ENCODE data around the gene SMIM24. TPM values are rescaled to one million over a fixed set of nuclear protein-coding genes. Genes with fewer than 3 reads are reported as not detected.
A peak's percentile ranks its signal among the peaks of the same experiment; 100 is the strongest.
"Not testable (repeated sequence)": the region's sequence is repeated elsewhere in the genome, so short reads cannot be mapped to it uniquely, and the experiment has no call there.

SMIM24 gene
- total and polyA plus RNA-seq, 4 donors = 0.10 to 0.22 (median 0.15) TPM; not detected in 1

DNA sequence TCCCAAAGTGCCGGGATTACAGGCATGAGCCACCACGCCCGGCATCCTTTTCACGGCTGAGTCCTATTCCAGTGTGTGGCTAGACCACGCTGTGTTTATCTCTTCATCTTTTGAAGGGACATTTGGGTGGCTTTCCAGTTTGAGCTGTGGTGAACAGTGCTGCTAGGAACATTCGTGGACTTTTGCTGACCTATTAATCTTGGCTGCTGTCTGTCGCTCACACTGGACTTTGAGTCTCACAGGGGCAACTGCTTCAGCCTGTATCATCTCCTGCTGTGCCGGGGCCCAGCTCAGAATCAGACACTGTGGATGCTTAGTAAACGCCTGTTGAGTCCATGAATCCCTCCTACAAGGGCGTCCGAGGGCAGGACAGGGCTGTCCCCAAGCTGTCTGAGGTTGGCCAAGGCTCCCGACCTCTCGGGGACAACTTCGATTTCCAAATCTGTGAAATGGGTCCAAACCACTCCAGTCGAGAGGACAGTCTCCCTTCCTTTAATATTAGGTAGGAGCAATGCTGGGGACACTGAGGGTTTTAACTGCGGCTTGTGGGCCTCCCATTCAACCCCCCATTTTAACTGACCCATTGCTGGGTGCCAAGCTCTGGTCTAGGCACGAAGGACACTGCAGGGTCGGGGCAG, 48.4 kb downstream of the SMIM24 start:
- DNase-seq (no peak), ATAC-seq (ENCODE audit: insufficient read depth, low FRiP score) (no peak)
- H3K4me3 ChIP-seq = no peak overlapping the region
- TF ChIP-seq, protein P1, sequence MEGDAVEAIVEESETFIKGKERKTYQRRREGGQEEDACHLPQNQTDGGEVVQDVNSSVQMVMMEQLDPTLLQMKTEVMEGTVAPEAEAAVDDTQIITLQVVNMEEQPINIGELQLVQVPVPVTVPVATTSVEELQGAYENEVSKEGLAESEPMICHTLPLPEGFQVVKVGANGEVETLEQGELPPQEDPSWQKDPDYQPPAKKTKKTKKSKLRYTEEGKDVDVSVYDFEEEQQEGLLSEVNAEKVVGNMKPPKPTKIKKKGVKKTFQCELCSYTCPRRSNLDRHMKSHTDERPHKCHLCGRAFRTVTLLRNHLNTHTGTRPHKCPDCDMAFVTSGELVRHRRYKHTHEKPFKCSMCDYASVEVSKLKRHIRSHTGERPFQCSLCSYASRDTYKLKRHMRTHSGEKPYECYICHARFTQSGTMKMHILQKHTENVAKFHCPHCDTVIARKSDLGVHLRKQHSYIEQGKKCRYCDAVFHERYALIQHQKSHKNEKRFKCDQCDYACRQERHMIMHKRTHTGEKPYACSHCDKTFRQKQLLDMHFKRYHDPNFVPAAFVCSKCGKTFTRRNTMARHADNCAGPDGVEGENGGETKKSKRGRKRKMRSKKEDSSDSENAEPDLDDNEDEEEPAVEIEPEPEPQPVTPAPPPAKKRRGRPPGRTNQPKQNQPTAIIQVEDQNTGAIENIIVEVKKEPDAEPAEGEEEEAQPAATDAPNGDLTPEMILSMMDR (IDR thresholded peaks at IDR 0.05; ENCODE audit: control extremely low read depth, extremely low read depth) = no peak
- peaks cover 0 to 2% (median 0%) of the 10 kb centered on the region in 4 donors for H3K9me3 ChIP-seq (ENCODE audit: control insufficient read depth in 4 of 4, insufficient read depth in 3 of 4, low read length in 3 of 4)
- H3K4me1 ChIP-seq (ENCODE audit: control insufficient read depth in 5 of 5, insufficient read depth in 5 of 5, low read length in 5 of 5) = peaks cover 0 to 15% (median 4%) of the 10 kb centered on the region in 5 donors
- H3K27me3 ChIP-seq (ENCODE audit: control insufficient read depth in 3 of 3, insufficient read depth in 3 of 3, low read length in 2 of 3) = no peaks in the 10 kb centered on the region
- WGBS, 2 donors = 93 to 95% methylated on average over 18 of the region's 18 CpGs
- no peak overlapping the region for H3K9ac ChIP-seq (ENCODE audit: insufficient read depth in 1 of 2, low read length in 2 of 2)
- H3K36me3 ChIP-seq (ENCODE audit: control insufficient read depth in 4 of 4, insufficient read depth in 4 of 4, low read length in 4 of 4) = peaks cover 4 to 29% (median 22%) of the 10 kb centered on the region in 4 donors
- H3K27ac ChIP-seq (ENCODE audit: low read depth in 1 of 2, low read length in 1 of 2) = peak overlapping the region; percentile 24 to 34

DNA sequence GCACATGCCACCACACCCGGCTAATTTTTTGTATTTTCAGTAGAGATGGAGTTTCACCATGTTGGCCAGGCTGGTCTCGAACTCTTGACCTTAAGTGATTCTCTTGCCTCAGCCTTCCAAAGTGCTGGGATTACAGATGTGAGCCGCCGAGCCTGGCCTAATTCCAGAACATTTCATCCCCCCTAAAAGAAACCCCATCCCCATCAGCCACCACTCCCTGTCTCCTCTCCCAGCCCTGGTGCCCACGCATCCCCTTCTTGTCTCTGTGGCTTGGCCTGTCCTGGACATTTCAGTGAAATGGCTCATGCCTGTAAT, 50.0 kb downstream of the SMIM24 start:
- WGBS, 2 donors = 70 to 72% methylated on average over 5 of the region's 5 CpGs
- H3K9ac ChIP-seq (ENCODE audit: insufficient read depth in 1 of 2, low read length in 2 of 2); H3K4me3 ChIP-seq; H3K9me3 ChIP-seq (ENCODE audit: control insufficient read depth in 4 of 4, insufficient read depth in 3 of 4, low read length in 3 of 4); H3K27me3 ChIP-seq (ENCODE audit: control insufficient read depth in 3 of 3, insufficient read depth in 3 of 3, low read length in 2 of 3); ATAC-seq (ENCODE audit: insufficient read depth, low FRiP score); DNase-seq: not testable (repeated sequence)
- H3K4me1 ChIP-seq (ENCODE audit: control insufficient read depth in 5 of 5, insufficient read depth in 5 of 5, low read length in 5 of 5) = peaks cover 0 to 13% (median 4%) of the 10 kb centered on the region in 5 donors
- peak overlapping the region; percentile 73 to 88 for H3K27ac ChIP-seq (ENCODE audit: low read depth in 1 of 2, low read length in 1 of 2)
- H3K36me3 ChIP-seq (ENCODE audit: control insufficient read depth in 4 of 4, insufficient read depth in 4 of 4, low read length in 4 of 4) = peaks cover 4 to 27% (median 21%) of the 10 kb centered on the region in 4 donors

DNA sequence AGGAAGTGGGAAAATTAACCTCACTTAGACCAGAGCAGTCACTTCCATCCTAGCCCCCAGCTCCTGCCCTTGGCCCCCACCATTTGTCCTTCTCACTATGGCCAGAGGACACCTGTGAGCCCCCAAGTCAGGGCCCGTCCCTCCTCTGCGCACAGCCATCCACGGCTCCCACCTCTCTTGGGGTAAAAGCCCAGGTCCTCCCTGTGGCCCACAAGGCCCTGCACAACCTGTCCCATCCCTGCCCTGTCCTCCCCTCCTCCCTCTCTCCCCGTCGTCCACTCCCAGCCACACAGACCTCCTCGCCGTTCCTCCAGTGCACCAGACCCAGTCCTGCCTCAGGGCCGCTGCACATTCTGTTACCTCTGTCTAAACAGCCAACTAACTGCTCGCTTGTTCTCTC, 53.9 kb downstream of the SMIM24 start:
- DNase-seq = no peak
- Histone ChIP-seq H3K36me3 (ENCODE audit: control insufficient read depth in 4 of 4, insufficient read depth in 4 of 4, low read length in 4 of 4) (peaks cover 0 to 6% (median 4%) of the 10 kb centered on the region in 4 donors), H3K4me1 (ENCODE audit: control insufficient read depth in 5 of 5, insufficient read depth in 5 of 5, low read length in 5 of 5) (peaks cover 0 to 23% (median 3%) of the 10 kb centered on the region in 5 donors), H3K4me3 (no peak overlapping the region), H3K9ac (ENCODE audit: insufficient read depth in 1 of 2, low read length in 2 of 2) (no peak overlapping the region), H3K9me3 (ENCODE audit: control insufficient read depth in 4 of 4, insufficient read depth in 3 of 4, low read length in 3 of 4) (no peaks in the 10 kb centered on the region), H3K27ac (ENCODE audit: low read depth in 1 of 2, low read length in 1 of 2) (no peak overlapping the region), H3K27me3 (ENCODE audit: control insufficient read depth in 3 of 3, insufficient read depth in 3 of 3, low read length in 2 of 3) (no peaks in the 10 kb centered on the region)
- no peak for ATAC-seq (ENCODE audit: insufficient read depth, low FRiP score)
- 96 to 99% methylated on average over 9 of the region's 9 CpGs for WGBS, 2 donors
- TF ChIP-seq, protein P1 (IDR thresholded peaks at IDR 0.05; ENCODE audit: control extremely low read depth, extremely low read depth) = no peak

Small RNAs within 50 kb of the gene (small RNA-seq; reads per million reads assigned to genes)
- not detected for gene RF00212 (ENCODE audit: low replicate concordance)

Other genes with a start within 250 kb of the SMIM24 start
- 100 to 1,000 TPM in 1 of 2 donors, 10 to 100 TPM in 1; 43.9 to 208 TPM for gene NFIC, start 113.9 kb downstream of the SMIM24 start, total RNA-seq
- 10 to 100 TPM; 40.4 to 55.6 TPM for gene NFIC, start 113.9 kb downstream of the SMIM24 start, polyA plus RNA-seq
- not detected for gene SMIM44, start 2.9 kb upstream of the SMIM24 start, total RNA-seq
- gene SMIM44, start 2.9 kb upstream of the SMIM24 start, polyA plus RNA-seq = not detected
- 10 to 100 TPM in 1 of 2 donors, 1 to 10 TPM in 1; 7.8 to 18.5 TPM for gene DOHH, start 20.1 kb upstream of the SMIM24 start, total RNA-seq
- gene DOHH, start 20.1 kb upstream of the SMIM24 start, polyA plus RNA-seq = 10 to 100 TPM; 20.1 to 21.5 TPM
- 10 to 100 TPM; 35.7 to 45.8 TPM for gene FZR1, start 25.8 kb upstream of the SMIM24 start, total RNA-seq
- gene FZR1, start 25.8 kb upstream of the SMIM24 start, polyA plus RNA-seq = 10 to 100 TPM; 20.0 to 21.0 TPM
- 1 to 10 TPM in 1 of 2 donors, under 1 TPM in 1; 0.74 to 5.8 TPM for gene TEKTIP1, start 58.6 kb upstream of the SMIM24 start, total RNA-seq
- gene TEKTIP1, start 58.6 kb upstream of the SMIM24 start, polyA plus RNA-seq = 1 to 10 TPM in 1 of 2 donors, under 1 TPM in 1; 0.20 to 1.1 TPM
- 10 to 100 TPM; 25.5 to 78.4 TPM for gene MFSD12, start 77.1 kb upstream of the SMIM24 start, total RNA-seq
- gene MFSD12, start 77.1 kb upstream of the SMIM24 start, polyA plus RNA-seq = 10 to 100 TPM; 60.0 to 64.4 TPM
- gene HMG20B, start 92.4 kb upstream of the SMIM24 start, total RNA-seq = 10 to 100 TPM; 60.2 to 91.3 TPM
- 10 to 100 TPM; 51.1 to 93.4 TPM for gene HMG20B, start 92.4 kb upstream of the SMIM24 start, polyA plus RNA-seq
- gene GIPC3, start 105.0 kb upstream of the SMIM24 start, total RNA-seq = 1 to 10 TPM; 1.9 to 2.1 TPM
- gene GIPC3, start 105.0 kb upstream of the SMIM24 start, polyA plus RNA-seq = 1 to 10 TPM; 1.6 to 1.8 TPM
- 1 to 10 TPM; 2.8 to 7.6 TPM for gene TBXA2R, start 126.3 kb upstream of the SMIM24 start, total RNA-seq
- 1 to 10 TPM; 2.5 to 4.3 TPM for gene TBXA2R, start 126.3 kb upstream of the SMIM24 start, polyA plus RNA-seq
- gene CACTIN, start 146.3 kb upstream of the SMIM24 start, total RNA-seq = 10 to 100 TPM; 18.4 to 23.4 TPM
- 10 to 100 TPM; 16.7 to 19.1 TPM for gene CACTIN, start 146.3 kb upstream of the SMIM24 start, polyA plus RNA-seq
- gene PIP5K1C, start 219.9 kb upstream of the SMIM24 start, total RNA-seq = 10 to 100 TPM; 22.4 to 39.4 TPM
- 10 to 100 TPM; 16.3 to 18.6 TPM for gene PIP5K1C, start 219.9 kb upstream of the SMIM24 start, polyA plus RNA-seq
- gene TJP3, start 227.9 kb upstream of the SMIM24 start, total RNA-seq = 10 to 100 TPM; 42.8 to 56.4 TPM
- gene TJP3, start 227.9 kb upstream of the SMIM24 start, polyA plus RNA-seq = 10 to 100 TPM; 18.4 to 57.8 TPM

All from lung (tissue), 13 donors.